Esophagus (tissue), 2 donors: Measurements from ENCODE around the gene PROSER3. TPM values are rescaled to one million over a fixed set of nuclear protein-coding genes. Genes with fewer than 3 reads are reported as not detected.
"Not testable (repeated sequence)": the region's sequence is repeated elsewhere in the genome, so short reads cannot be mapped to it uniquely, and the experiment has no call there.

Source experiments
- H3K27ac ChIP-seq, 2 donors: one replicate each; pipeline ENCODE4 v1.5.1; 2013; ENCODE audit warnings: low read depth in 2 of 2, mild to moderate bottlenecking in 2 of 2, inconsistent platforms in 1 of 2, low read length in 1 of 2, moderate library complexity in 1 of 2
- H3K27me3 ChIP-seq, 2 donors: one replicate each; pipeline ENCODE4 v1.6.1; 2013; ENCODE audit warnings: low read length in 2 of 2, control low read depth in 1 of 2, mild to moderate bottlenecking in 1 of 2; ENCODE audit not compliant: insufficient read depth in 2 of 2, control insufficient read depth in 1 of 2
- H3K36me3 ChIP-seq, 2 donors: one replicate each; pipeline ENCODE4 v1.6.1; 2013; ENCODE audit warnings: low read length in 1 of 2; ENCODE audit not compliant: control insufficient read depth in 2 of 2, insufficient read depth in 2 of 2
- H3K4me1 ChIP-seq, 2 donors: one replicate each; pipeline ENCODE4 v1.6.1; 2013; ENCODE audit warnings: low read length in 1 of 2; ENCODE audit not compliant: control insufficient read depth in 2 of 2, insufficient read depth in 2 of 2
- H3K4me3 ChIP-seq, 2 donors: one replicate each; pipeline ENCODE4 v1.5.1; 2013; ENCODE audit warnings: low read length in 2 of 2, mild to moderate bottlenecking in 2 of 2, low read depth in 1 of 2, moderate library complexity in 1 of 2
- H3K9me3 ChIP-seq, 2 donors: one replicate each; pipeline ENCODE4 v1.6.1; 2013; ENCODE audit warnings: mild to moderate bottlenecking in 2 of 2, low read depth in 1 of 2, low read length in 1 of 2, moderate library complexity in 1 of 2; ENCODE audit not compliant: control insufficient read depth in 2 of 2, insufficient read depth in 1 of 2
- WGBS, 2 donors: extraction: QIAGEN DNeasy Blood & Tissue Kit; methylation state at CpG; one replicate each; pipeline ENCODE4 v1.1.7; 2013; 5-methylcytosine and 5-hydroxymethylcytosine counted together
- polyA plus RNA-seq, 2 donors: library from polyadenylated mRNA; stranded (reverse); fragments of 200-250 nt; gene quantifications; one replicate each; pipeline ENCODE4 v1.2.3, GENCODE V29; 2013
- donor health status: healthy with polysubstance abuse.
- donor health status: Bipolar disorder and iron deficiency.

Gene PROSER3
- polyA plus RNA-seq, 2 donors, result 5.5 to 13.8 TPM

GRCh38 chr19:35722461-35722860, 35.5 kb upstream of the PROSER3 start:
- Histone ChIP-seq H3K4me3 (no peak overlapping the region), H3K9me3 (no peaks in the 10 kb centered on the region), H3K27ac (no peak overlapping the region), H3K27me3 (no peaks in the 10 kb centered on the region), H3K4me1 (peaks cover 0 to 9% of the 10 kb centered on the region in 2 donors), H3K36me3 (peaks cover 40 to 66% of the 10 kb centered on the region in 2 donors)
- WGBS, 2 donors, result 95 to 96% methylated on average over 14 of the region's 14 CpGs

GRCh38 chr19:35722897-35723296, 35.1 kb upstream of the PROSER3 start:
- 93 to 95% methylated on average over 16 of the region's 16 CpGs for WGBS, 2 donors
- no peak overlapping the region for H3K4me3 ChIP-seq
- peaks cover 0 to 9% of the 10 kb centered on the region in 2 donors for H3K4me1 ChIP-seq
- H3K27ac ChIP-seq, result no peak overlapping the region
- H3K36me3 ChIP-seq, result peaks cover 43 to 70% of the 10 kb centered on the region in 2 donors
- no peaks in the 10 kb centered on the region for H3K27me3 ChIP-seq
- no peaks in the 10 kb centered on the region for H3K9me3 ChIP-seq

DNA sequence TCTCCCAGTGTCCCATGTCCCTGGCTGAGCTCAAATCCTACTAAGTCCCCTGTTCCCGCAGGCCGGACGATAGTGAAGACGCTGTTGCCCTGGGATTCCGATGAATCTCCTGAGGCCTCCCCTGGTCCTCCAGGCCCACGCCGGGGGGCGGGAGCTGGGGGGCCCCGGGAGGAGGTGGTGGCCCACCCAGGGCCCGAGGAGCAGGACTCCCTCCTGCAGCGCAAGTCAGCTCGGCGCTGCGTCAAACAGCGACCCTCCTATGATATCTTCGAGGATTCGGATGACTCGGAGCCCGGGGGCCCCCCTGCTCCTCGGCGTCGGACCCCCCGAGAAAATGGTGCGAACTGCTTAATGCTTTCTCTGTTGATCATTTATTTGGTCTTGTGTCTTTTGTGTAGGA, 34.3 kb upstream of the PROSER3 start:
- no peaks in the 10 kb centered on the region for H3K9me3 ChIP-seq
- H3K27me3 ChIP-seq, result no peaks in the 10 kb centered on the region
- peaks cover 44 to 77% of the 10 kb centered on the region in 2 donors for H3K36me3 ChIP-seq
- H3K27ac ChIP-seq, result no peak overlapping the region
- peaks cover 0 to 9% of the 10 kb centered on the region in 2 donors for H3K4me1 ChIP-seq
- H3K4me3 ChIP-seq, result no peak overlapping the region
- WGBS, 2 donors, result 94% methylated on average over 24 of the region's 24 CpGs

- H3K4me1 ChIP-seq, H3K27ac ChIP-seq, H3K9me3 ChIP-seq, H3K27me3 ChIP-seq, H3K4me3 ChIP-seq: not testable (repeated sequence)
- WGBS, 2 donors, result 95% methylated on average over 7 of the region's 7 CpGs
- peaks cover 48 to 81% of the 10 kb centered on the region in 2 donors for H3K36me3 ChIP-seq
These were observed 33.8 kb upstream of the PROSER3 start for GRCh38 chr19:35724132-35724531.

- H3K4me3 ChIP-seq, result no peak overlapping the region
- peaks cover 49 to 85% of the 10 kb centered on the region in 2 donors for H3K36me3 ChIP-seq
- H3K27me3 ChIP-seq, result no peaks in the 10 kb centered on the region
- H3K9me3 ChIP-seq, result no peaks in the 10 kb centered on the region
- H3K4me1 ChIP-seq, result no peaks in the 10 kb centered on the region
- WGBS, 2 donors, result 94 to 97% methylated on average over 12 of the region's 12 CpGs
- no peak overlapping the region for H3K27ac ChIP-seq
These were observed 33.4 kb upstream of the PROSER3 start for GRCh38 chr19:35724560-35724959.

DNA sequence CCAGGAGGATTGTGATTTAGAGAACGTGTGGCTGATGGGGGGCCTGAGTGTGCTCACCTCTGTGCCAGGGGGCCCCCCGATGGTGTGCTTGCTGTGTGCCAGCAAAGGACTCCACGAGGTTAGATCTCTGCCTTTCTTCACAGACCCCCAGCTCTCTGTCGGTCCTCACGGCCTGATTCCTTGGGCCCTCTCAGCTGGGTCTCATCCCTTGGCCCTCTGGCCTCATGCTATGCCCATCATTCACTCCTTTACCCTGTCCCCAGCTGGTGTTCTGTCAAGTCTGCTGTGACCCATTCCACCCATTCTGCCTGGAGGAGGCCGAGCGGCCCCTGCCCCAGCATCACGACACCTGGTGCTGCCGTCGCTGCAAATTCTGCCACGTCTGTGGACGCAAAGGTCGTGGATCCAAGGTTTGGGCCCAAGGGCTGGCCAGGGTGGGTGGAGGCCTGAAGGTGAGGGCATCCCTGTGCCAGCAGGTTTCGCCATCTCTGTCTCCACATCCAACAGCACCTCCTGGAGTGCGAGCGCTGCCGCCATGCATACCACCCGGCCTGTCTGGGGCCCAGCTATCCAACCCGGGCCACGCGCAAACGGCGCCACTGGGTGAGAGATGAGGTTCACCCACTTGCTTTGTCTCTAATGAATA, 32.6 kb upstream of the PROSER3 start:
- no peaks in the 10 kb centered on the region for H3K27me3 ChIP-seq
- H3K27ac ChIP-seq, result no peak overlapping the region
- 94 to 95% methylated on average over 23 of the region's 23 CpGs for WGBS, 2 donors
- H3K9me3 ChIP-seq, result no peaks in the 10 kb centered on the region
- no peaks in the 10 kb centered on the region for H3K4me1 ChIP-seq
- H3K4me3 ChIP-seq, result no peak overlapping the region
- peaks cover 51 to 88% of the 10 kb centered on the region in 2 donors for H3K36me3 ChIP-seq

- WGBS, 2 donors, result 91 to 94% methylated on average over 25 of the region's 25 CpGs
- H3K4me3 ChIP-seq, result no peak overlapping the region
- H3K27ac ChIP-seq, result no peak overlapping the region
- H3K27me3 ChIP-seq, result no peaks in the 10 kb centered on the region
- no peaks in the 10 kb centered on the region for H3K9me3 ChIP-seq
- H3K4me1 ChIP-seq, result peaks cover 4 to 10% of the 10 kb centered on the region in 2 donors
- H3K36me3 ChIP-seq, result peaks cover 55 to 92% of the 10 kb centered on the region in 2 donors
These were observed 30.7 kb upstream of the PROSER3 start for GRCh38 chr19:35727053-35727955.

DNA sequence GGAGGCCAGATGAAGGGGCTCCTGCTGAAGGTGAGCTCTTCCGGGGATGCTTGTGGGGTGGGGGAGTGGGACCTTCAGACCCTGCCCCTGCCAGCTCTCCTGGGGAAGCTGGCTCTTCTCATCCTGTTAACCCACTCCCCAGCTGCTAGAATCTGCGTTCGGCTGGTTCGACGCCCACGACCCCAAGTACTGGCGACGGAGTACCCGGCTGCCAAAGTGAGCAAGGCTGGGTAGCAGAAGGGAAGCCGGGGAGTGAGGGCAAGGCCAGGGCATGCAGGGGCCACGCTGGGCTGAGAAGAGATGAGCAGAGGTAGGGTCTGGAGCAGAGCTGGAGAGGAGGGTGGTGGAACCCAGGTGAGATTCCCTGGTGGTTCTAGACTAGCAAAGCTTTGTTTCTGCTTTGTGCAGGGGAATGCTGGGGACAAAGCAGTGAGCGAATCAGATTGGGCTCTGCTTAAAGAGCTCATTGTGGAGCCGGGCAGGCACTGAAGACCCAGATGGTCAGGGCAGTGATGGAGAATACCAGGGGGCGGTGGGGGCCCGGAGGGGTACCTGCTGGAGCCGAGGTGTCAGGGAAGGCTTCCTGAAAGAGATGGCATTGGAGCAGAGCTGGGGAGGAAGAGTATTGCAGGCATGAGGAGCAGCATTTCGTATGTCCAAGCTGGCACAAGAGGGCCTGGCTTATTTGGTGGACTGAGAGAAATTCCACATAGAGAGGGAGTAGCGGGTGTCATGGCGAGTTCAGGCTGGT, 29.8 kb upstream of the PROSER3 start:
- 93 to 94% methylated on average over 19 of the region's 19 CpGs for WGBS, 2 donors
- Histone ChIP-seq H3K4me1 (peaks cover 4 to 10% of the 10 kb centered on the region in 2 donors), H3K27ac (no peak overlapping the region), H3K36me3 (peaks cover 50 to 91% of the 10 kb centered on the region in 2 donors), H3K27me3 (no peaks in the 10 kb centered on the region), H3K4me3 (no peak overlapping the region), H3K9me3 (no peaks in the 10 kb centered on the region)

GRCh38 chr19:35729021-35729420, 29.0 kb upstream of the PROSER3 start:
- H3K27me3 ChIP-seq, result no peaks in the 10 kb centered on the region
- H3K36me3 ChIP-seq, result peaks cover 42 to 89% of the 10 kb centered on the region in 2 donors
- no peak overlapping the region for H3K4me3 ChIP-seq
- no peaks in the 10 kb centered on the region for H3K9me3 ChIP-seq
- 83 to 89% methylated on average over 18 of the region's 18 CpGs for WGBS, 2 donors
- H3K4me1 ChIP-seq, result peaks cover 4 to 10% of the 10 kb centered on the region in 2 donors
- no peak overlapping the region for H3K27ac ChIP-seq
